ENCODE results near the gene HMGCLL1.

DNA sequence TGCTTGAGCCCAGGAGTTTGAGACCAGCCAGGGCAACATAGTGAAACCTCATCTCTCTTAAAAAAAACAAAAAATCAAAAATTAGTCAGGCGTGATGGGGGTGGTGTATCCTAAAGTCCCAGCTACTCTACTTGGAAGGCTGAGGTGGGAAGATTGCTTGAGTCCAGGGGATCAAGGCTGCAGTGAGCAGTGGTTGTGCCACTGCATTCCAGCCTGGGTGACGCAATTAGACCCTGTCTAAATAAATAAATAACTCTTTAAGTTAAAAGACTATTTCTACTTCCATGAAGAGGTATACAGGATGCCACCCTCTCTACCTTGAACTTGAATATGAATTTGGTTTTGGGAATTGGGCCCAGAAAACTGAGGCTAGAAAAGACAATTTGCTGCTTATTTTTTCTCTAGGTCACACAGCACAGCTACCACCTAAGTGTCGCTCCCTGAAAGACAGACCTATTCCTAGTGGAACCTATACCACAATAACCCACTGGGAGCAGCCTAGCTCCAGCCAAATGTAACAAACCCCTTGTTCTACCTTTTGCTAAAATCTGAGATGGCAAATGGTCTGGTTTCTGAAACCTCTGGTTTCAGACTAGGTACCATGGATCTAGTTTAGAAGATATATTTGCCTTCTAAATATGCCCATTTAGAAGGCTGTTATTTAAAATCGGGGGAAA lies 35.2 kb downstream of the HMGCLL1 start:
- TF ChIP-seq POLR2A (IDR thresholded peaks at IDR 0.05; ENCODE audit: low read depth, low read length) (no peak), EZH2 (IDR thresholded peaks at IDR 0.05; ENCODE audit: borderline replicate concordance, low read depth, low read length, severe bottlenecking) (no peak), JUN (IDR thresholded peaks at IDR 0.05; ENCODE audit: borderline replicate concordance, insufficient read depth, insufficient read length, low read depth) (no peak), POLR2AphosphoS5 (IDR thresholded peaks at IDR 0.05; ENCODE audit: insufficient read depth, low read depth, low read length) (no peak), FOS (IDR thresholded peaks at IDR 0.05; ENCODE audit: borderline replicate concordance, insufficient read depth, low read length) (no peak), GATA2 (IDR thresholded peaks at IDR 0.05; ENCODE audit: insufficient read depth, insufficient read length, low read depth, low read length) (no peak)
- TF ChIP-seq, protein P1, sequence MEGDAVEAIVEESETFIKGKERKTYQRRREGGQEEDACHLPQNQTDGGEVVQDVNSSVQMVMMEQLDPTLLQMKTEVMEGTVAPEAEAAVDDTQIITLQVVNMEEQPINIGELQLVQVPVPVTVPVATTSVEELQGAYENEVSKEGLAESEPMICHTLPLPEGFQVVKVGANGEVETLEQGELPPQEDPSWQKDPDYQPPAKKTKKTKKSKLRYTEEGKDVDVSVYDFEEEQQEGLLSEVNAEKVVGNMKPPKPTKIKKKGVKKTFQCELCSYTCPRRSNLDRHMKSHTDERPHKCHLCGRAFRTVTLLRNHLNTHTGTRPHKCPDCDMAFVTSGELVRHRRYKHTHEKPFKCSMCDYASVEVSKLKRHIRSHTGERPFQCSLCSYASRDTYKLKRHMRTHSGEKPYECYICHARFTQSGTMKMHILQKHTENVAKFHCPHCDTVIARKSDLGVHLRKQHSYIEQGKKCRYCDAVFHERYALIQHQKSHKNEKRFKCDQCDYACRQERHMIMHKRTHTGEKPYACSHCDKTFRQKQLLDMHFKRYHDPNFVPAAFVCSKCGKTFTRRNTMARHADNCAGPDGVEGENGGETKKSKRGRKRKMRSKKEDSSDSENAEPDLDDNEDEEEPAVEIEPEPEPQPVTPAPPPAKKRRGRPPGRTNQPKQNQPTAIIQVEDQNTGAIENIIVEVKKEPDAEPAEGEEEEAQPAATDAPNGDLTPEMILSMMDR (IDR thresholded peaks at IDR 0.05; ENCODE audit: extremely low read depth in 1 of 2, insufficient read depth in 1 of 2, low read depth in 1 of 2, low read length in 2 of 2): no peak
- TF ChIP-seq, protein P2, sequence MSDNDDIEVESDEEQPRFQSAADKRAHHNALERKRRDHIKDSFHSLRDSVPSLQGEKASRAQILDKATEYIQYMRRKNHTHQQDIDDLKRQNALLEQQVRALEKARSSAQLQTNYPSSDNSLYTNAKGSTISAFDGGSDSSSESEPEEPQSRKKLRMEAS (IDR thresholded peaks at IDR 0.05; ENCODE audit: insufficient read depth, insufficient read length): no peak
